Breast epithelium (tissue), 4 donors: Measurements from ENCODE around the gene SLK. TPM values are rescaled to one million over a fixed set of nuclear protein-coding genes. Genes with fewer than 3 reads are reported as not detected.

Source experiments
- DNase-seq, 2 donors: peaks; one replicate each; pipeline ENCODE4 v3.0.0-alpha.2; 2019; ENCODE audit warnings: low spot score in 2 of 2
- H3K27ac ChIP-seq, 2 donors: fragments of 200-600 bp; sonication (generic) in 1 of 2; one replicate each; pipeline ENCODE4 v1.5.1; 2016 to 2019; ENCODE audit warnings: mild to moderate bottlenecking in 1 of 2
- H3K27me3 ChIP-seq, 2 donors: fragments of 200-600 bp; sonication (generic) in 1 of 2; one replicate each; pipeline versions ENCODE4 v1.5.1 to v1.6.0; 2017 to 2019; ENCODE audit warnings: control low read depth in 1 of 2, mild to moderate bottlenecking in 1 of 2
- H3K36me3 ChIP-seq: fragments of 200-600 bp; one replicate; pipeline ENCODE4 v1.5.1; 2019
- H3K4me1 ChIP-seq, 2 donors: fragments of 200-600 bp; sonication (generic); one replicate each; pipeline ENCODE4 v1.5.1; 2016 to 2019; ENCODE audit warnings: control low read depth in 1 of 2
- H3K4me3 ChIP-seq, 3 donors: fragments of 200-600 bp; sonication (generic); 1 replicate in 2 of 3; 2 replicates in 1 of 3; pipeline ENCODE4 v1.5.1; 2016 to 2019; ENCODE audit warnings: mild to moderate bottlenecking in 3 of 3, moderate library complexity in 2 of 3
- H3K9me3 ChIP-seq, 2 donors: fragments of 200-600 bp; sonication (generic) in 1 of 2; one replicate each; pipeline ENCODE4 v1.5.1; 2016 to 2019; ENCODE audit warnings: control low read depth in 1 of 2
- CTCF ChIP-seq, 3 donors: fragments of 450-650 bp; IDR thresholded peaks; one replicate each; pipeline ENCODE4 v1.5.1; 2016 to 2017; ENCODE audit warnings: antibody characterized with exemption in 3 of 3, mild to moderate bottlenecking in 3 of 3, moderate library complexity in 3 of 3
- POLR2A ChIP-seq: fragments of 450-650 bp; IDR thresholded peaks from one replicate; pipeline ENCODE4 v1.6.1; 2016; ENCODE audit warnings: antibody characterized with exemption, mild to moderate bottlenecking, moderate library complexity
- POLR2AphosphoS5 ChIP-seq, 3 donors: sonication (generic); formaldehyde crosslinking; IDR thresholded peaks; one replicate each; pipeline ENCODE4 v1.6.1; 2017; ENCODE audit warnings: antibody characterized with exemption in 3 of 3
- intact Hi-C: fragments of 100-400 bp; cut with DNase I; formaldehyde crosslinking; loops from one replicate; pipeline ENCODE4 v1.15.1; 2023; ENCODE audit warnings: low total_unique reads
- total RNA-seq, 3 donors: library from RNA; depleted of rRNA; stranded (reverse); fragments of >200 nt; gene quantifications; one replicate each; pipeline ENCODE4 v1.1.0, GENCODE V29; 2016

SLK gene
- total RNA-seq, 3 donors from 2014 or later = 63.2 to 94.4 (median 76.4) TPM

GRCh38 chr10:103931603-103932002 lies 35.3 kb upstream of the SLK start:
- Histone ChIP-seq H3K9me3 (no peaks in the 10 kb centered on the region), H3K27me3 (no peaks in the 10 kb centered on the region), H3K4me1 (no peaks in the 10 kb centered on the region), H3K4me3 (no peak overlapping the region), H3K36me3 (no peaks in the 10 kb centered on the region), H3K27ac (no peak overlapping the region)
- DNase-seq = no peak
- intact Hi-C loops = no loop called here
- TF ChIP-seq POLR2A = no peak
- TF ChIP-seq CTCF (IDR thresholded peaks at IDR 0.05) = no peak
- no peak for TF ChIP-seq POLR2AphosphoS5 (IDR thresholded peaks at IDR 0.05)

- H3K36me3 ChIP-seq = no peaks in the 10 kb centered on the region
- DNase-seq = no peak
- no peaks in the 10 kb centered on the region for H3K27me3 ChIP-seq
- no peak overlapping the region for H3K4me3 ChIP-seq
- H3K27ac ChIP-seq = no peak overlapping the region
- TF ChIP-seq CTCF (IDR thresholded peaks at IDR 0.05) (no peak), POLR2A (no peak), POLR2AphosphoS5 (IDR thresholded peaks at IDR 0.05) (no peak)
- intact Hi-C loops = no loop called here
- no peaks in the 10 kb centered on the region for H3K4me1 ChIP-seq
- no peaks in the 10 kb centered on the region for H3K9me3 ChIP-seq
Observed at GRCh38 chr10:103932271-103932670, 34.7 kb upstream of the SLK start.

GRCh38 chr10:103932971-103933370 lies 34.0 kb upstream of the SLK start:
- no peaks in the 10 kb centered on the region for H3K27me3 ChIP-seq
- H3K9me3 ChIP-seq = no peaks in the 10 kb centered on the region
- H3K4me3 ChIP-seq = no peak overlapping the region
- TF ChIP-seq POLR2A = no peak
- no peak for TF ChIP-seq CTCF (IDR thresholded peaks at IDR 0.05)
- DNase-seq = no peak
- no peaks in the 10 kb centered on the region for H3K36me3 ChIP-seq
- no peaks in the 10 kb centered on the region for H3K4me1 ChIP-seq
- intact Hi-C loops = no loop called here
- no peak overlapping the region for H3K27ac ChIP-seq

GRCh38 chr10:103933557-103934121 lies 33.3 kb upstream of the SLK start:
- H3K36me3 ChIP-seq = no peaks in the 10 kb centered on the region
- TF ChIP-seq POLR2AphosphoS5 (IDR thresholded peaks at IDR 0.05) (no peak), CTCF (IDR thresholded peaks at IDR 0.05) (no peak), POLR2A (no peak)
- H3K4me1 ChIP-seq = no peaks in the 10 kb centered on the region
- intact Hi-C loops = no loop called here
- no peaks in the 10 kb centered on the region for H3K9me3 ChIP-seq
- H3K27me3 ChIP-seq = no peaks in the 10 kb centered on the region
- H3K27ac ChIP-seq = no peak overlapping the region
- no peak for DNase-seq
- no peak overlapping the region for H3K4me3 ChIP-seq

- no peak overlapping the region for H3K27ac ChIP-seq
- no peak overlapping the region for H3K4me3 ChIP-seq
- H3K4me1 ChIP-seq = no peaks in the 10 kb centered on the region
- H3K36me3 ChIP-seq = no peaks in the 10 kb centered on the region
- H3K27me3 ChIP-seq = no peaks in the 10 kb centered on the region
- no peaks in the 10 kb centered on the region for H3K9me3 ChIP-seq
- intact Hi-C loops = no loop called here
- DNase-seq = no peak
- TF ChIP-seq CTCF (IDR thresholded peaks at IDR 0.05) = no peak
- no peak for TF ChIP-seq POLR2AphosphoS5 (IDR thresholded peaks at IDR 0.05)
- TF ChIP-seq POLR2A = no peak
Observed at GRCh38 chr10:103934308-103934707, 32.6 kb upstream of the SLK start.
